GM12801 (cell line): ENCODE measurements around the gene RAB11FIP4.

Experiments used
- CTCF ChIP-seq: IDR thresholded peaks from one replicate; pipeline ENCODE4 v1.5.1; 2011; ENCODE audit warnings: control low read depth; ENCODE audit not compliant: insufficient read length; ENCODE audit errors: extremely low read depth

Gene RAB11FIP4

GRCh38 chr17:31381165-31381668 lies 10.3 kb upstream of the RAB11FIP4 start:
- TF ChIP-seq CTCF, result no peak

GRCh38 chr17:31385428-31386285 lies 5.8 kb upstream of the RAB11FIP4 start:
- no peak for TF ChIP-seq CTCF

GRCh38 chr17:31386542-31387075 lies 4.9 kb upstream of the RAB11FIP4 start:
- no peak for TF ChIP-seq CTCF

- TF ChIP-seq CTCF, result no peak
Measured at GRCh38 chr17:31387438-31387837, 4.0 kb upstream of the RAB11FIP4 start.

- TF ChIP-seq CTCF, result no peak
Measured at GRCh38 chr17:31388351-31388750, 3.1 kb upstream of the RAB11FIP4 start.

GRCh38 chr17:31388770-31389656 lies 2.5 kb upstream of the RAB11FIP4 start:
- no peak for TF ChIP-seq CTCF
